HepG2 (cell line): ENCODE measurements around the gene PDE4D. TPM values are rescaled to one million over a fixed set of nuclear protein-coding genes. Genes with fewer than 3 reads are reported as not detected.

Source experiments
- ATAC-seq: fragments of 200-7000 bp; cut with Tn5 transposase; 3 replicates; pipeline ENCODE4 v1.9.1; 2020; ENCODE audit warnings: mild to moderate bottlenecking, moderate library complexity
- BruUV-seq: library from RNA; stranded (reverse); fragments of 400-500 nt; replicated peaks from 2 replicates; lab custom pipeline; 2021; lab: Mats Ljungman, UMichigan
- CTCF ChIA-PET: fragments of 300-600 bp; formaldehyde crosslinking; extraction: SDS; loops from one replicate; lab custom pipeline; 2021; ENCODE audit warnings: low total read pairs, inconsistent platforms, low intra/inter-chr PET ratio; lab: Yijun Ruan, JAX
- POLR2A ChIA-PET: fragments of 350-600 bp; sonication (Branson Sonifier 250); formaldehyde crosslinking; loops from one replicate; lab custom pipeline; 2020; ENCODE audit warnings: antibody characterized with exemption, inconsistent platforms; lab: Yijun Ruan, JAX
- DNase-seq: peaks from one replicate; pipeline ENCODE4 v3.0.0-alpha.2; 2015; ENCODE audit warnings: low spot score
- FAIRE-seq: peaks from 3 replicates; lab custom pipeline; 2011; peaks lifted over from hg19 to GRCh38; lab: Jason Lieb, UNC
- H2AFZ ChIP-seq: one replicate; pipeline ENCODE4 v1.6.1; 2011; ENCODE audit warnings: low read length, inconsistent platforms
- H3K27ac ChIP-seq: fragments of 300-600 bp; 3 replicates; pipeline ENCODE4 v1.8.0; 2011; ENCODE audit warnings: mixed run types, mild to moderate bottlenecking, mixed read lengths, low read length, inconsistent platforms; ENCODE audit not compliant: insufficient read depth; ENCODE audit errors: extremely low read length
- H3K27me3 ChIP-seq, 2 experiments: fragments of 200-600 bp in 1 of 2; 2 replicates in 1 of 2; 3 replicates in 1 of 2; pipeline versions ENCODE4 v1.6.0 to v1.8.0; 2011; ENCODE audit warnings: low read length in 2 of 2, mild to moderate bottlenecking in 2 of 2, moderate library complexity in 2 of 2, inconsistent platforms in 1 of 2; ENCODE audit not compliant: insufficient read depth in 2 of 2, control insufficient read depth in 1 of 2
- H3K36me3 ChIP-seq, 2 experiments: fragments of 200-600 bp in 1 of 2; replicated peaks in 1 of 2; 2 replicates in 1 of 2; 3 replicates in 1 of 2; pipeline versions ENCODE4 v1.5.1 to v1.8.0; 2011; ENCODE audit warnings: low read length in 2 of 2, inconsistent platforms in 1 of 2; ENCODE audit not compliant: insufficient read depth in 2 of 2, control insufficient read depth in 1 of 2
- H3K4me1 ChIP-seq: 2 replicates; pipeline ENCODE4 v1.5.1; 2012; ENCODE audit warnings: low read length, inconsistent platforms; ENCODE audit not compliant: insufficient read depth
- H3K4me2 ChIP-seq: 2 replicates; pipeline ENCODE4 v1.6.0; 2011; ENCODE audit warnings: low read depth, low read length, inconsistent platforms
- H3K4me3 ChIP-seq, 3 experiments: fragments of 200-600 bp in 1 of 3; sonication (generic), shearing (Covaris generic) in 1 of 3; replicated peaks in 1 of 3; 2 replicates each; pipeline ENCODE4 v1.5.1; 2011 to 2016; ENCODE audit warnings: low read length in 3 of 3, inconsistent platforms in 2 of 3, low read depth in 2 of 3, mild to moderate bottlenecking in 2 of 3, control low read depth in 1 of 3, mixed read lengths in 1 of 3; ENCODE audit not compliant: insufficient read depth in 1 of 3
- H3K79me2 ChIP-seq: one replicate; pipeline ENCODE4 v1.6.1; 2011; ENCODE audit warnings: low read length, inconsistent platforms; ENCODE audit not compliant: insufficient read depth
- H3K9ac ChIP-seq: 2 replicates; pipeline ENCODE4 v1.6.0; 2011; ENCODE audit warnings: mild to moderate bottlenecking, low read depth, low read length, inconsistent platforms; ENCODE audit not compliant: insufficient read depth
- H3K9me3 ChIP-seq: 2 replicates; pipeline ENCODE4 v1.5.1; 2012; ENCODE audit warnings: mild to moderate bottlenecking, low read length
- H4K20me1 ChIP-seq: 2 replicates; pipeline ENCODE4 v1.6.0; 2011; ENCODE audit warnings: inconsistent platforms, mild to moderate bottlenecking, low read length, moderate library complexity; ENCODE audit not compliant: insufficient read depth
- AGO1 ChIP-seq: fragments of 200-400 bp; formaldehyde crosslinking; IDR thresholded peaks from 2 replicates; pipeline ENCODE4 v1.6.1; 2017; ENCODE audit warnings: mild to moderate bottlenecking, low read depth, low read length, moderate library complexity; ENCODE audit not compliant: poor library complexity, severe bottlenecking
- RFX1 ChIP-seq: fragments of 450-650 bp; IDR thresholded peaks from 2 replicates; pipeline ENCODE4 v1.6.1; 2017
- ZFP91 ChIP-seq: sonication (generic); formaldehyde crosslinking; IDR thresholded peaks from 2 replicates; pipeline ENCODE4 v1.9.0; 2022; ENCODE audit warnings: missing genetic modification reagents, mild to moderate bottlenecking, borderline replicate concordance
- ZMYM3 ChIP-seq: sonication (generic); formaldehyde crosslinking; IDR thresholded peaks from 2 replicates; pipeline ENCODE4 v1.5.1; 2020; ENCODE audit warnings: mild to moderate bottlenecking, missing genetic modification reagents
- ZNF567 ChIP-seq: sonication (generic); formaldehyde crosslinking; IDR thresholded peaks from 2 replicates; pipeline ENCODE4 v1.8.1; 2023; ENCODE audit warnings: mild to moderate bottlenecking, missing genetic modification reagents, borderline replicate concordance
- ZNF740 ChIP-seq: sonication (generic); formaldehyde crosslinking; IDR thresholded peaks from 2 replicates; pipeline ENCODE4 v1.4.0; 2020; ENCODE audit warnings: missing genetic modification reagents
- ZNF770 ChIP-seq: sonication (generic); formaldehyde crosslinking; IDR thresholded peaks from 2 replicates; pipeline ENCODE4 v1.5.0; 2020; ENCODE audit warnings: mild to moderate bottlenecking, missing genetic modification reagents
- ZNF816 ChIP-seq: sonication (generic); formaldehyde crosslinking; IDR thresholded peaks from 2 replicates; pipeline ENCODE4 v1.8.0; 2022; ENCODE audit warnings: missing genetic modification reagents, mild to moderate bottlenecking, borderline replicate concordance
- ZSCAN31 ChIP-seq: sonication (generic); formaldehyde crosslinking; IDR thresholded peaks from 2 replicates; pipeline ENCODE4 v1.5.0; 2020; ENCODE audit warnings: low read depth, mild to moderate bottlenecking, missing genetic modification reagents
- in situ Hi-C: cut with HindIII; loops from 2 replicates; pipeline ENCODE4 v1.10.0; 2017; ENCODE audit warnings: low pct_unique_long_range_greater_than_20kb; ENCODE audit not compliant: extremely low pct_ligation_motif_present
- intact Hi-C: fragments of 100-400 bp; cut with micrococcal nuclease; formaldehyde crosslinking; loops from one replicate; pipeline ENCODE4 v1.10.0; 2022; ENCODE audit not compliant: unreplicated experiment
- polyA plus RNA-seq, 8 experiments: library from polyadenylated mRNA; depleted of rRNA in 3 of 8; stranded (reverse) in 7 of 8; unstranded in 1 of 8; fragments of >200 nt; fragmentation: Illumina TruSeq in 4 of 8; extraction: Trizol in 4 of 8; gene quantifications; 2 replicates each; pipeline versions ENCODE4 v1.2.1 to v1.2.3, GENCODE V29; 2011 to 2016; ENCODE audit warnings: low read depth in 4 of 8, missing spikeins in 1 of 8, mixed read lengths in 1 of 8; ENCODE audit not compliant: insufficient read depth in 1 of 8
- total RNA-seq, 5 experiments: library from RNA; depleted of rRNA; stranded (reverse); fragments of >200 nt; fragmentation: Illumina TruSeq; extraction: Trizol; gene quantifications; 2 replicates each; pipeline ENCODE4 v1.2.3, GENCODE V29; 2016; ENCODE audit warnings: low read depth in 1 of 5

PDE4D gene
- total and polyA plus RNA-seq, 2 of the 13 experiments (the other 11 are each of a cell fraction or from before 2014, with no cell fraction given) = 7.0 to 12.2 TPM

GRCh38 chr5:59001716-59002115 lies 891.8 kb downstream of the PDE4D start (continued):
- TF ChIP-seq ZNF770 (CRISPR knock-in tag) (no peak), RFX1 (no peak), ZNF740 (CRISPR knock-in tag) (no peak), ZMYM3 (CRISPR knock-in tag) (no peak), ZNF816 (CRISPR knock-in tag) (no peak), ZSCAN31 (CRISPR knock-in tag) (no peak), ZFP91 (CRISPR knock-in tag) (no peak), AGO1 (no peak)

GRCh38 chr5:59001154-59001553 lies 892.4 kb downstream of the PDE4D start:
- Histone ChIP-seq H3K79me2 (no peaks in the 10 kb centered on the region), H3K9me3 (no peaks in the 10 kb centered on the region), H3K36me3 (no peaks in the 10 kb centered on the region), H3K4me2 (no peak overlapping the region), H3K4me1 (no peaks in the 10 kb centered on the region), H4K20me1 (0 out of 2 replicates have a peak, but pooled peaks cover 2% of the 10 kb centered on the region), H2AFZ (no peak overlapping the region), H3K27me3 (no peaks in the 10 kb centered on the region; a peak in 1 of 5 replicates), H3K9ac (no peak overlapping the region), H3K4me3 (no peak overlapping the region), H3K27ac (no peak overlapping the region)
- intact Hi-C loops (no loop called here), in situ Hi-C loops (loop anchor here (10.0 kb wide), 1 partner anchor 116 kb away; no protein-coding TSS in a partner anchor)
- TF ChIP-seq ZNF567 (CRISPR knock-in tag) = no peak
- ATAC-seq (no peak), FAIRE-seq (no peak), DNase-seq (no peak)
- CTCF ChIA-PET = no interaction called here
- BruUV-seq = no TSS peak
- POLR2A ChIA-PET = no interaction called here
